GM19468 (cell line): ENCODE measurements around the gene TMEM158.

Source experiments
- ATAC-seq: cut with Tn5 transposase; IDR thresholded peaks from one replicate; pipeline ENCODE4 v1.9.1; 2021; ENCODE audit warnings: mild to moderate bottlenecking, moderate library complexity, moderate number of reproducible peaks; ENCODE audit not compliant: unreplicated experiment; ENCODE audit errors: extremely low read depth

TMEM158 gene

GRCh38 chr3:45207446-45207845 is 18.6 kb downstream of the TMEM158 start:
- ATAC-seq: no peak

GRCh38 chr3:45205126-45205525 is 21.0 kb downstream of the TMEM158 start:
- no peak for ATAC-seq

- no peak for ATAC-seq
Observed at GRCh38 chr3:45204136-45204535, 22.0 kb downstream of the TMEM158 start.

GRCh38 chr3:45199837-45200648 is 26.0 kb downstream of the TMEM158 start:
- ATAC-seq: no peak

GRCh38 chr3:45198264-45199260 is 27.5 kb downstream of the TMEM158 start:
- no peak for ATAC-seq

GRCh38 chr3:45194791-45195190 is 31.3 kb downstream of the TMEM158 start:
- ATAC-seq: no peak

GRCh38 chr3:45191924-45192417 is 34.1 kb downstream of the TMEM158 start:
- ATAC-seq: no peak

GRCh38 chr3:45191424-45191823 is 34.7 kb downstream of the TMEM158 start:
- ATAC-seq: no peak

- ATAC-seq: no peak
Observed at GRCh38 chr3:45188719-45189659, 37.1 kb downstream of the TMEM158 start.

- ATAC-seq: no peak
Observed at GRCh38 chr3:45187694-45188141, 38.4 kb downstream of the TMEM158 start.

- no peak for ATAC-seq
Observed at GRCh38 chr3:45186871-45187270, 39.2 kb downstream of the TMEM158 start.

- no peak for ATAC-seq
Observed at GRCh38 chr3:45185461-45185860, 40.6 kb downstream of the TMEM158 start.

- no peak for ATAC-seq
Observed at GRCh38 chr3:45185052-45185451, 41.0 kb downstream of the TMEM158 start.

- ATAC-seq: no peak
Observed at GRCh38 chr3:45183872-45184262, 42.2 kb downstream of the TMEM158 start.

- ATAC-seq: no peak
Observed at GRCh38 chr3:45182915-45183871, 42.9 kb downstream of the TMEM158 start.

GRCh38 chr3:45181496-45181895 is 44.6 kb downstream of the TMEM158 start:
- ATAC-seq: no peak

GRCh38 chr3:45180899-45181298 is 45.2 kb downstream of the TMEM158 start:
- no peak for ATAC-seq

- no peak for ATAC-seq
Observed at GRCh38 chr3:45180051-45180450, 46.0 kb downstream of the TMEM158 start.

- ATAC-seq: no peak
Observed at GRCh38 chr3:45179163-45179562, 46.9 kb downstream of the TMEM158 start.
